Fibroblast of the aortic adventitia (primary cell): ENCODE data around the gene SNRPN. TPM values are rescaled to one million over a fixed set of nuclear protein-coding genes. Genes with fewer than 3 reads are reported as not detected.
"Not testable (repeated sequence)": the region's sequence is repeated elsewhere in the genome, so short reads cannot be mapped to it uniquely, and the experiment has no call there.

ENCODE experiments used
- DNase-seq: peaks from one replicate; pipeline ENCODE4 v3.0.0-alpha.2; 2010; ENCODE audit warnings: low read depth
- H3K4me3 ChIP-seq: 2 replicates; pipeline ENCODE4 v1.5.1; 2011; ENCODE audit warnings: low read depth, mild to moderate bottlenecking, control low read depth, low read length, moderate library complexity
- CTCF ChIP-seq: IDR thresholded peaks from 2 replicates; pipeline ENCODE4 v1.5.1; 2011; ENCODE audit warnings: mild to moderate bottlenecking, low read length, control low read depth, inconsistent platforms; ENCODE audit not compliant: insufficient read depth
- total RNA-seq: library from RNA; depleted of rRNA; stranded (reverse); fragments of >200 nt; gene quantifications from 2 replicates; pipeline ENCODE4 v1.2.3, GENCODE V29; 2012; ENCODE audit warnings: low replicate concordance

Gene SNRPN
- total RNA-seq, 1 donor: 49.3 TPM

- H3K4me3 ChIP-seq: no peak overlapping the region
- no peak for TF ChIP-seq CTCF
- no peak for DNase-seq
Observed at GRCh38 chr15:24971052-24971451, 16.3 kb downstream of the SNRPN start.

GRCh38 chr15:24971772-24972171, 17.0 kb downstream of the SNRPN start:
- no peak for DNase-seq
- TF ChIP-seq CTCF: no peak
- H3K4me3 ChIP-seq: no peak overlapping the region

- not testable (repeated sequence) for H3K4me3 ChIP-seq, DNase-seq
Observed at GRCh38 chr15:24972707-24973106, 17.9 kb downstream of the SNRPN start.

- TF ChIP-seq CTCF: no peak
- no peak overlapping the region for H3K4me3 ChIP-seq
- DNase-seq: no peak
Observed at GRCh38 chr15:24976932-24977331, 22.1 kb downstream of the SNRPN start.

GRCh38 chr15:24977686-24978085, 22.9 kb downstream of the SNRPN start:
- DNase-seq: no peak
- H3K4me3 ChIP-seq: no peak overlapping the region
- no peak for TF ChIP-seq CTCF

GRCh38 chr15:24985224-24985623, 30.4 kb downstream of the SNRPN start:
- DNase-seq: no peak
- no peak overlapping the region for H3K4me3 ChIP-seq
- no peak for TF ChIP-seq CTCF

GRCh38 chr15:24986653-24987052, 31.9 kb downstream of the SNRPN start:
- no peak overlapping the region for H3K4me3 ChIP-seq
- DNase-seq: no peak
- TF ChIP-seq CTCF: no peak

GRCh38 chr15:25019434-25019833, 64.6 kb downstream of the SNRPN start:
- DNase-seq: no peak
- TF ChIP-seq CTCF: no peak
- H3K4me3 ChIP-seq: no peak overlapping the region
